PC-3 (cell line): ENCODE results near the gene TNFRSF18. TPM values are rescaled to one million over a fixed set of nuclear protein-coding genes. Genes with fewer than 3 reads are reported as not detected.

Source experiments
- ATAC-seq: fragments of 200-7000 bp; cut with Tn5 transposase; 2 replicates; pipeline ENCODE4 v1.9.1; 2020; ENCODE audit warnings: mild to moderate bottlenecking, moderate library complexity
- BruUV-seq: library from RNA; stranded (reverse); fragments of 400-500 nt; replicated peaks from 2 replicates; lab custom pipeline; 2021; lab: Mats Ljungman, UMichigan
- CTCF ChIA-PET: fragments of 300-600 bp; sonication (Branson Sonifier 250); formaldehyde crosslinking; loops from one replicate; lab custom pipeline; 2022; ENCODE audit warnings: antibody characterized with exemption; lab: Charles Lee
- POLR2A ChIA-PET: fragments of 300-600 bp; sonication (Branson Sonifier 250); formaldehyde crosslinking; loops from one replicate; lab custom pipeline; 2022; ENCODE audit warnings: antibody characterized with exemption; ENCODE audit not compliant: unreplicated experiment; lab: Charles Lee
- DNase-seq: peaks from one replicate; pipeline ENCODE4 v3.0.0-alpha.2; 2015
- H2AFZ ChIP-seq: fragments of 300-600 bp; sonication (generic); 2 replicates; pipeline ENCODE4 v1.6.0; 2016; ENCODE audit warnings: antibody characterized with exemption, low read length
- H3F3A ChIP-seq: fragments of 300-600 bp; sonication (generic); one replicate; pipeline ENCODE4 v1.6.0; 2017; ENCODE audit warnings: antibody characterized with exemption, low read length, control low read depth, mild to moderate bottlenecking; ENCODE audit not compliant: unreplicated experiment
- H3K27ac ChIP-seq: fragments of 300-600 bp; sonication (generic); 2 replicates; pipeline ENCODE4 v1.5.1; 2016; ENCODE audit warnings: mild to moderate bottlenecking, low read length
- H3K27me3 ChIP-seq: fragments of 300-600 bp; sonication (generic); 2 replicates; pipeline ENCODE4 v1.6.1; 2016; ENCODE audit warnings: low read length, mixed read lengths
- H3K36me3 ChIP-seq: fragments of 300-600 bp; sonication (generic); 2 replicates; pipeline ENCODE4 v1.6.1; 2016; ENCODE audit warnings: low read depth, mixed run types, low read length, mixed read lengths
- H3K4me1 ChIP-seq: fragments of 300-600 bp; sonication (generic); 2 replicates; pipeline ENCODE4 v1.5.1; 2016; ENCODE audit warnings: low read length; ENCODE audit not compliant: insufficient read depth
- H3K4me2 ChIP-seq: fragments of 300-600 bp; sonication (generic); 2 replicates; pipeline ENCODE4 v1.6.0; 2016; ENCODE audit warnings: low read length
- H3K4me3 ChIP-seq: fragments of 300-600 bp; sonication (generic); 2 replicates; pipeline ENCODE4 v1.5.1; 2016; ENCODE audit warnings: mild to moderate bottlenecking, low read length, mixed read lengths
- H3K79me2 ChIP-seq: fragments of 300-600 bp; sonication (generic); 2 replicates; pipeline ENCODE4 v1.6.1; 2017; ENCODE audit warnings: low read length, mixed read lengths
- H3K9ac ChIP-seq: fragments of 300-600 bp; sonication (generic); 2 replicates; pipeline ENCODE4 v1.6.0; 2016; ENCODE audit warnings: mild to moderate bottlenecking, low read length
- H3K9me2 ChIP-seq: fragments of 300-600 bp; sonication (generic); replicated peaks from 2 replicates; pipeline ENCODE4 v1.6.1; 2016; ENCODE audit warnings: mixed run types, low read length, mixed read lengths
- H3K9me3 ChIP-seq: fragments of 300-600 bp; sonication (generic); 2 replicates; pipeline ENCODE4 v1.6.1; 2016; ENCODE audit warnings: low read length, mixed read lengths
- H4K20me1 ChIP-seq: fragments of 300-600 bp; sonication (generic); 2 replicates; pipeline ENCODE4 v1.6.1; 2016; ENCODE audit warnings: low read length, mixed read lengths
- CTCF ChIP-seq: fragments of 300-600 bp; sonication (generic); conservative IDR thresholded peaks from 2 replicates; pipeline ENCODE4 v1.5.1; 2017; ENCODE audit warnings: antibody characterized with exemption, low read depth, mild to moderate bottlenecking, low read length
- EZH2 ChIP-seq: fragments of 300-600 bp; sonication (generic); IDR thresholded peaks from one replicate; pipeline ENCODE4 v1.6.1; 2017; ENCODE audit warnings: antibody characterized with exemption, mild to moderate bottlenecking, low read length; ENCODE audit not compliant: unreplicated experiment
- EZH2phosphoT487 ChIP-seq: fragments of 300-600 bp; sonication (generic); IDR thresholded peaks from 2 replicates; pipeline ENCODE4 v1.6.1; 2018; ENCODE audit warnings: mild to moderate bottlenecking, antibody characterized with exemption, low read length, borderline replicate concordance
- intact Hi-C: fragments of 100-400 bp; cut with micrococcal nuclease; formaldehyde crosslinking; loops from 2 replicates; pipeline ENCODE4 v1.9.0; 2023
- total RNA-seq: library from RNA; depleted of rRNA; stranded (reverse); fragments of >200 nt; gene quantifications from 2 replicates; pipeline ENCODE4 v1.2.3, GENCODE V29; 2014

TNFRSF18 gene
- total RNA-seq, 1 experiment from 2014 or later: 87.2 TPM

GRCh38 chr1:1157033-1157365, 49.4 kb downstream of the TNFRSF18 start:
- intact Hi-C loops: no loop called here
- no TSS peak for BruUV-seq
- TF ChIP-seq CTCF: no peak
- no peak for TF ChIP-seq EZH2
- TF ChIP-seq EZH2phosphoT487: no peak
- DNase-seq: no peak
- ChIA-PET POLR2A (interaction anchor here (0.7 kb wide), 1 partner anchor 100 kb away, joined by 4 read pairs; no protein-coding TSS in a partner anchor), CTCF (interaction anchor here (0.8 kb wide), 1 partner anchor 35 kb away, joined by 5 read pairs; no protein-coding TSS in a partner anchor)
- Histone ChIP-seq H3K4me2 (no peak overlapping the region), H3K9me2 (no peaks in the 10 kb centered on the region), H2AFZ (no peak overlapping the region), H3K9me3 (no peaks in the 10 kb centered on the region), H3K27ac (no peak overlapping the region), H3K27me3 (no peaks in the 10 kb centered on the region), H4K20me1 (no peaks in the 10 kb centered on the region), H3K4me3 (no peak overlapping the region), H3K4me1 (peaks cover 15% of the 10 kb centered on the region), H3K79me2 (no peaks in the 10 kb centered on the region), H3K36me3 (no peaks in the 10 kb centered on the region), H3F3A (no peaks in the 10 kb centered on the region), H3K9ac (no peak overlapping the region)
- no peak for ATAC-seq

- Histone ChIP-seq H3K4me2 (no peak overlapping the region), H3K4me3 (no peak overlapping the region), H3K27ac (no peak overlapping the region), H3K79me2 (no peaks in the 10 kb centered on the region), H4K20me1 (no peaks in the 10 kb centered on the region), H3K27me3 (no peaks in the 10 kb centered on the region), H3F3A (no peaks in the 10 kb centered on the region), H3K9me3 (no peaks in the 10 kb centered on the region), H3K4me1 (peaks cover 15% of the 10 kb centered on the region), H3K36me3 (no peaks in the 10 kb centered on the region), H2AFZ (no peak overlapping the region), H3K9ac (no peak overlapping the region), H3K9me2 (no peaks in the 10 kb centered on the region)
- CTCF ChIA-PET: interaction anchor here (0.8 kb wide), 1 partner anchor 35 kb away, joined by 5 read pairs; no protein-coding TSS in a partner anchor
- TF ChIP-seq CTCF (no peak), EZH2 (no peak), EZH2phosphoT487 (no peak)
- no TSS peak for BruUV-seq
- intact Hi-C loops: no loop called here
- ATAC-seq (no peak), DNase-seq (no peak)
- POLR2A ChIA-PET: no interaction called here
Observed at GRCh38 chr1:1156140-1157032, 50.0 kb downstream of the TNFRSF18 start.

GRCh38 chr1:1155258-1155657, 51.1 kb downstream of the TNFRSF18 start:
- CTCF ChIA-PET: interaction anchor here (0.6 kb wide), 1 partner anchor 141 kb away, joined by 3 read pairs; no protein-coding TSS in a partner anchor

More at GRCh38 chr1:1155258-1155657, 51.1 kb downstream of the TNFRSF18 start:
- Histone ChIP-seq H3K9me2 (no peaks in the 10 kb centered on the region), H3K4me3 (no peak overlapping the region), H3K79me2 (no peaks in the 10 kb centered on the region), H3K9ac (no peak overlapping the region), H3F3A (no peaks in the 10 kb centered on the region), H2AFZ (no peak overlapping the region), H3K4me1 (peaks cover 18% of the 10 kb centered on the region), H4K20me1 (no peaks in the 10 kb centered on the region), H3K4me2 (no peak overlapping the region), H3K27ac (no peak overlapping the region), H3K9me3 (no peaks in the 10 kb centered on the region), H3K36me3 (no peaks in the 10 kb centered on the region), H3K27me3 (no peaks in the 10 kb centered on the region)
- no peak for ATAC-seq
- POLR2A ChIA-PET: interaction anchor here (0.6 kb wide), 1 partner anchor 82 kb away, joined by 4 read pairs; no protein-coding TSS in a partner anchor
- intact Hi-C loops: no loop called here
- no peak for TF ChIP-seq EZH2
- TF ChIP-seq CTCF: no peak
- no peak for TF ChIP-seq EZH2phosphoT487
- BruUV-seq: no TSS peak
- DNase-seq: no peak
